Large intestine (tissue), 3 donors: ENCODE data around the gene DNAH17. TPM values are rescaled to one million over a fixed set of nuclear protein-coding genes. Genes with fewer than 3 reads are reported as not detected.

ENCODE experiments used
- DNase-seq, 2 donors: peaks; one replicate each; pipeline versions ENCODE4 v3.0.0 to v3.0.0-alpha.2; 2013
- H3K27ac ChIP-seq: one replicate; pipeline ENCODE4 v1.5.1; 2013; ENCODE audit warnings: low read length
- H3K27me3 ChIP-seq: 2 replicates; pipeline ENCODE4 v1.6.1; 2013; ENCODE audit warnings: low read length; ENCODE audit not compliant: control insufficient read depth, insufficient read depth
- H3K36me3 ChIP-seq: 2 replicates; pipeline ENCODE4 v1.6.1; 2013; ENCODE audit warnings: low read length; ENCODE audit not compliant: control insufficient read depth, insufficient read depth
- H3K4me1 ChIP-seq: one replicate; pipeline ENCODE4 v1.6.1; 2013; ENCODE audit warnings: low read length; ENCODE audit not compliant: control insufficient read depth, insufficient read depth
- H3K4me3 ChIP-seq: one replicate; pipeline ENCODE4 v1.5.1; 2013; ENCODE audit warnings: low read length
- H3K9me3 ChIP-seq: one replicate; pipeline ENCODE4 v1.6.1; 2013; ENCODE audit warnings: mild to moderate bottlenecking, low read depth, low read length, moderate library complexity; ENCODE audit not compliant: control insufficient read depth
- WGBS: methylation state at CpG from one replicate; pipeline ENCODE4 v1.1.5; 2013; ENCODE audit warnings: low lambda C conversion rate; ENCODE audit not compliant: insufficient coverage; 5-methylcytosine and 5-hydroxymethylcytosine counted together
- polyA plus RNA-seq: library from polyadenylated mRNA; unstranded; fragments of 120-200 nt; gene quantifications from one replicate; pipeline ENCODE4 v1.2.1, GENCODE V29; 2013

DNAH17 gene
- polyA plus RNA-seq, 1 donor, result 4.4 TPM

DNA sequence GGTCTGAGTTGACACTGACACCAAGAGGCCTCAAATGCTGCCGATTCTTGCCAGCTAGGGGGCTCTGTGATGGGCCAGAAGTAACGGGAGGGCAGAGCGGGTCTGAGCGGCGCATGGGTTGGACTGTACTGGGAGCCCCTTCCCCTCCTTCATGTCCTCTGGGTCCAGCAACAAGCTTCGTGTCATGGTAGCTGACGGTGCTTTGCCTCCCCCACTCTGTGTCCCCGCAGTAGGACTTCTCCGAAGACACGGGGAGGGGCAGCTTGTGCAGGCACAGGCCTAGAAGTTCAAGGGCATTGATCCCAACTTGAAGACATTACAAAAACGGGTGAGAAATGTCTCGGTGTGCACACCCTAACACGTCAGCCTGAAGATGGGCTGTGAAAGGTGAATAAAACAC is 39.8 kb upstream of the DNAH17 start:
- Histone ChIP-seq H3K36me3 (no peaks in the 10 kb centered on the region), H3K9me3 (no peaks in the 10 kb centered on the region), H3K27me3 (no peaks in the 10 kb centered on the region), H3K4me1 (no peaks in the 10 kb centered on the region), H3K27ac (no peak overlapping the region), H3K4me3 (no peak overlapping the region)
- no peak for DNase-seq
- no CpG with 5 or more reads among the region's 13 CpGs for WGBS

GRCh38 chr17:78615631-78616030 is 38.4 kb upstream of the DNAH17 start:
- no peaks in the 10 kb centered on the region for H3K27me3 ChIP-seq
- H3K36me3 ChIP-seq, result no peaks in the 10 kb centered on the region
- no CpG with 5 or more reads among the region's 13 CpGs for WGBS
- no peaks in the 10 kb centered on the region for H3K9me3 ChIP-seq
- no peak for DNase-seq
- no peak overlapping the region for H3K4me3 ChIP-seq
- no peaks in the 10 kb centered on the region for H3K4me1 ChIP-seq
- no peak overlapping the region for H3K27ac ChIP-seq

DNA sequence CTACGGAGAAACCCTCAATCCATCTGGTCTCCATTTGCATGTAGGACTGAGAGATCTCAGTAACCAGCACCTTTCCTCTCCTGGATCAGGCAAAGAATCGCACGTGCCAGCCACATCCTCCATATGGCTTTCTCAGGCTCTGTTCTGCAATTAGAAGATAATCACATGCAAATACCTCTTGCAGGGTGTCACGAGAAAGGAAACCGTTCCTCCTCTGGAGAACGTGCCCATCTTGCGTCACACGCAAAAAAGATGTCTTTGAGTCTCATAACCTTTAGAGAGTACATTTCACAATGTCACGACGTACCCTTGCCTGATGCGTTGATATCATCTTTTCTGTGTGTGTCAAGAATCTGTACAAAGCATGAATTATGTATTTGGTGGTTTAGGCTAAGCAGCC is 36.2 kb upstream of the DNAH17 start:
- H3K4me3 ChIP-seq, result no peak overlapping the region
- WGBS, result no CpG with 5 or more reads among the region's 11 CpGs
- H3K36me3 ChIP-seq, result no peaks in the 10 kb centered on the region
- H3K27ac ChIP-seq, result no peak overlapping the region
- no peak for DNase-seq
- no peaks in the 10 kb centered on the region for H3K9me3 ChIP-seq
- no peaks in the 10 kb centered on the region for H3K4me1 ChIP-seq
- H3K27me3 ChIP-seq, result no peaks in the 10 kb centered on the region

- no peak overlapping the region for H3K4me3 ChIP-seq
- no peaks in the 10 kb centered on the region for H3K27me3 ChIP-seq
- H3K27ac ChIP-seq, result no peak overlapping the region
- no peaks in the 10 kb centered on the region for H3K9me3 ChIP-seq
- peak in 1 of 2 donors; percentile 31 for DNase-seq
- H3K4me1 ChIP-seq, result no peaks in the 10 kb centered on the region
- 50% methylated on average over 2 of the region's 6 CpGs for WGBS
- H3K36me3 ChIP-seq, result no peaks in the 10 kb centered on the region
Observed at GRCh38 chr17:78611607-78612006, 34.4 kb upstream of the DNAH17 start.

- DNase-seq, result no peak
- no peaks in the 10 kb centered on the region for H3K9me3 ChIP-seq
- no peaks in the 10 kb centered on the region for H3K4me1 ChIP-seq
- H3K4me3 ChIP-seq, result no peak overlapping the region
- H3K27ac ChIP-seq, result no peak overlapping the region
- no peaks in the 10 kb centered on the region for H3K36me3 ChIP-seq
- WGBS, result no CpG with 5 or more reads among the region's 10 CpGs
- H3K27me3 ChIP-seq, result no peaks in the 10 kb centered on the region
Observed at GRCh38 chr17:78610951-78611511, 33.8 kb upstream of the DNAH17 start.

DNA sequence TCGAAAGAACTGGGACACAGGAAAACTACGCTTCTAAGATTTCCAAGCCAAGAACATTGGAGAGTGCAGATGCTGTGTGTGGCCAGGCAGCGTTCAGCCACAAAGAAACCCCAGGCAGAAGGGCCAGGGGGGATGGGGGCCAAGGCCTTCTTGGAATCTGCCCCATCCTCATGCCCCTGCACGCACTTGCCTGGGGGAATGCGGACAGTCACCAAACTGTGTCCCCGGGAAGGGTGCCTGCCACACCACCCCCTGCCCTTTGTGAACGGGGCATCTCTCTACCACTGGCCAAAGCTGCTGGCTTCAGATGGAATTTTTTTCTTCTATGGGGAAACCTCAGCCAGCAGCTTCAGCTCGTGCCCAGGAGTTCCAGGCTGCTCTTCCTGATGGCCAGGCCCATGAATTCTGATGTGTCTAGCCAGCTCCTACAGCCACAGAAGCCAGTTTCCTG is 32.0 kb upstream of the DNAH17 start:
- H3K27ac ChIP-seq, result no peak overlapping the region
- DNase-seq, result no peak

GRCh38 chr17:78608804-78609186 is 31.6 kb upstream of the DNAH17 start:
- 67% methylated on average over 1 of the region's 8 CpGs for WGBS
- no peak for DNase-seq
- H3K4me1 ChIP-seq, result no peaks in the 10 kb centered on the region
- no peaks in the 10 kb centered on the region for H3K27me3 ChIP-seq
- no peaks in the 10 kb centered on the region for H3K9me3 ChIP-seq
- H3K27ac ChIP-seq, result no peak overlapping the region
- no peaks in the 10 kb centered on the region for H3K36me3 ChIP-seq
- H3K4me3 ChIP-seq, result no peak overlapping the region

More for the DNA sequence above, 32.0 kb upstream of the DNAH17 start:
- no peak overlapping the region for H3K4me3 ChIP-seq
- H3K27me3 ChIP-seq, result no peaks in the 10 kb centered on the region
- H3K36me3 ChIP-seq, result no peaks in the 10 kb centered on the region
- H3K4me1 ChIP-seq, result no peaks in the 10 kb centered on the region
- WGBS, result no CpG with 5 or more reads among the region's 8 CpGs
- no peaks in the 10 kb centered on the region for H3K9me3 ChIP-seq

GRCh38 chr17:78608122-78608803 is 31.1 kb upstream of the DNAH17 start:
- Histone ChIP-seq H3K27me3 (no peaks in the 10 kb centered on the region), H3K27ac (no peak overlapping the region), H3K4me1 (no peaks in the 10 kb centered on the region), H3K4me3 (no peak overlapping the region), H3K9me3 (no peaks in the 10 kb centered on the region), H3K36me3 (no peaks in the 10 kb centered on the region)
- WGBS, result 100% methylated on average over 2 of the region's 10 CpGs
- DNase-seq, result no peak

GRCh38 chr17:78607038-78607437 is 29.8 kb upstream of the DNAH17 start:
- Histone ChIP-seq H3K27me3 (no peaks in the 10 kb centered on the region), H3K9me3 (no peaks in the 10 kb centered on the region), H3K4me1 (no peaks in the 10 kb centered on the region), H3K4me3 (no peak overlapping the region), H3K27ac (no peak overlapping the region), H3K36me3 (no peaks in the 10 kb centered on the region)
- no peak for DNase-seq
- WGBS, result no CpG with 5 or more reads among the region's 6 CpGs

- Histone ChIP-seq H3K27me3 (no peaks in the 10 kb centered on the region), H3K4me3 (no peak overlapping the region), H3K36me3 (no peaks in the 10 kb centered on the region), H3K27ac (no peak overlapping the region), H3K9me3 (no peaks in the 10 kb centered on the region), H3K4me1 (no peaks in the 10 kb centered on the region)
- DNase-seq, result no peak
- WGBS, result no CpG with 5 or more reads among the region's 6 CpGs
Observed at GRCh38 chr17:78605886-78606285, 28.7 kb upstream of the DNAH17 start.

GRCh38 chr17:78605429-78605828 is 28.2 kb upstream of the DNAH17 start:
- Histone ChIP-seq H3K4me1 (no peaks in the 10 kb centered on the region), H3K9me3 (no peaks in the 10 kb centered on the region), H3K36me3 (no peaks in the 10 kb centered on the region), H3K4me3 (no peak overlapping the region), H3K27me3 (no peaks in the 10 kb centered on the region), H3K27ac (no peak overlapping the region)
- WGBS, result no CpG with 5 or more reads among the region's 3 CpGs
- DNase-seq, result no peak
